ENCODE results near the gene ABCA4. TPM values are rescaled to one million over a fixed set of nuclear protein-coding genes. Genes with fewer than 3 reads are reported as not detected.

The ABCA4 gene
- total RNA-seq, 1 donor from 2014 or later = 0.14 TPM

DNA sequence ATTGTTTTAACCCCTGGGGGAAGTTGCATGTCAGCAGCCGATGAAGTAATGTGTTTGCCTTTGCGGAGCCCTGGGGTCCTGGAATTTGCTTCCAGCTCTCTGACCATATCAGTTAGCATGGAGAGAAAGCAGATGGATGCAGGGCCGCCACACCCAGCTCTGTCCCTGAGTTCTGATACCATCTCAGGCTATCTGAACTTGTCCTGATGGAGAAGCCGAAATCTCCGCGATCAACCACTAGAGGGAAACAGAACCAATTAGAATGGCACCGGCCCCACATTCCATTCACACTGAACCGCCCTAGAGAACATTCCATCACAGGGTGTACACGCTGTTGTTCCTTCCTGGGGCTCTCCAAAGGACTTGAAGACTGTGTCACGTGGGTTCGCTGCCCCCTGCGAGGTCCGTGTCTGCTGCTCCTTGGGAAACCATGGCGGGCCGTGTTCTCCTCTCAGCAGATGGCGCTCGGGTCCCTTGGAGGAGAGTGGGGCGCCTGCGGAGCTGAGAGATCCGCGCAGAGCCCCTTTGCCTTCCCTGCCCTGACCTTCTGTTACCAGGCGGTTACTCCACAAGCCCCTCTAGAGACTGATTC, 75.4 kb downstream of the ABCA4 start:
- Mint-ChIP-seq H3K4me3 (peak overlapping the region; percentile 2), H3K27ac (ENCODE audit: unreplicated experiment) (no peak overlapping the region), H3K27me3 (ENCODE audit: low read depth) (no peaks in the 10 kb centered on the region), H3K36me3 (ENCODE audit: low read depth) (no peaks in the 10 kb centered on the region), H3K4me1 (peaks cover 24% of the 10 kb centered on the region), H3K9me3 (peaks cover 4% of the 10 kb centered on the region)
- peak; percentile 82 for TF ChIP-seq CTCF (conservative IDR thresholded peaks at IDR 0.05)
- peak; percentile 48 for DNase-seq (ENCODE audit: low read depth, low spot score)

GRCh38 chr1:94044891-94045290, 76.1 kb downstream of the ABCA4 start:
- peaks cover 4% of the 10 kb centered on the region for H3K9me3 Mint-ChIP-seq
- H3K36me3 Mint-ChIP-seq (ENCODE audit: low read depth) = no peaks in the 10 kb centered on the region
- no peaks in the 10 kb centered on the region for H3K27me3 Mint-ChIP-seq (ENCODE audit: low read depth)
- no peak for DNase-seq (ENCODE audit: low read depth, low spot score)
- TF ChIP-seq CTCF (conservative IDR thresholded peaks at IDR 0.05) = no peak
- no peak overlapping the region for H3K4me3 Mint-ChIP-seq
- H3K4me1 Mint-ChIP-seq = peaks cover 24% of the 10 kb centered on the region
- H3K27ac Mint-ChIP-seq (ENCODE audit: unreplicated experiment) = no peak overlapping the region

DNA sequence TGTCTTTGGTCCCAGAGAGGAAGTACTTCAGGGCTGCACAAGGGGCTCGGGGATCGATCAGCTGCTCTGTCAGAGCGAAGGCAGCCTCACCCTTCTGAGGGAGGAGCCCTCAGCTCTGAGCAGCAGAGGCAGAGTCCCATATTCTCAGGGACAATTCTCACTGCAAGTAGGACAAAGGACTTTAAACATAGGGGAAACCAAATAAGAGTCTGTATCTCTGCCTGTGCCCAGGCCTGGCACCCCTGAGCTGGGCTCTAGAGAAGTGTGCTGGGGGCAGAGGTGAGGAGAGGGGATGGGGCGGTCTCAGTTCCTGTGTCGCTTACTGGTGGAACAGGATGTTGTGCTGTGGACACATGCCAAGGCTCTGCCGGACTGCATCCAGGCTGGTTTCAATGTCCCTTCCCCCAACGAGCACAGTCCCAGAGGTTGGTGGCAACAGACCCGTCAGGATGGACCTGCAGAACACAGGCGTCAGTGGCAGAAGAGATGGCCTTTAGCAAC, 76.6 kb downstream of the ABCA4 start:
- no peak for TF ChIP-seq CTCF (conservative IDR thresholded peaks at IDR 0.05)
- H3K4me1 Mint-ChIP-seq = peaks cover 28% of the 10 kb centered on the region
- H3K9me3 Mint-ChIP-seq = peaks cover 4% of the 10 kb centered on the region
- no peak overlapping the region for H3K4me3 Mint-ChIP-seq
- no peaks in the 10 kb centered on the region for H3K36me3 Mint-ChIP-seq (ENCODE audit: low read depth)
- peak overlapping the region; percentile 93 for H3K27ac Mint-ChIP-seq (ENCODE audit: unreplicated experiment)
- no peak for DNase-seq (ENCODE audit: low read depth, low spot score)
- H3K27me3 Mint-ChIP-seq (ENCODE audit: low read depth) = no peaks in the 10 kb centered on the region

DNA sequence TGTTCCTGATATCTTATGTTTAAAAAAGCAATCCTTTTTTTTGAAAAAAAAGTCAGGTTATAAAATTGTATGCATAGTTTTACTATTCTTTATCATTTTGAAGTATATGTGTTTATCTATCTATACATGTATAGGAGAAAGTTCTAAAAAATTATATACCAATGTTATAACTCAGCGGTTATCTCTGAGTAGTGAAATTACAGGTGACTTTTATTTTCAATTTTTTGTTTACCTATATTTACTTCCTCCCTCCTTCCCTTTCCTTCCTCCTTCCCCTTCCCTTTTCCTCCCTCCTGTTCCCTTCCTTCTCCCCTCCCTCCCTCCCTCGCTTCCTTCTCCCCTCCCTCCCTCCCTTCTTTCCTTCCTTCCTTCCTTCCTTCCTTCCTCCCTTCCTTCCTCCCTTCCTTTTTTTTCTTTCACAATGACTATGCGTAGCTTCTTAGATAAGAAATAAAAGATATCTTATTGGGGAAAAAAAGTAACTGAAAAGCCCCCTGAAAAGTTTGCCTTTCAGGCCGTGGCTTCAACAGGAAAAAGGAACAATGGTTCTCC, 77.1 kb downstream of the ABCA4 start:
- Mint-ChIP-seq H3K4me3 (no peak overlapping the region), H3K36me3 (ENCODE audit: low read depth) (no peaks in the 10 kb centered on the region)

GRCh38 chr1:94042388-94042787, 78.6 kb downstream of the ABCA4 start:
- no peak overlapping the region for H3K27ac Mint-ChIP-seq (ENCODE audit: unreplicated experiment)
- peaks cover 20% of the 10 kb centered on the region for H3K4me1 Mint-ChIP-seq
- no peak for TF ChIP-seq CTCF (conservative IDR thresholded peaks at IDR 0.05)
- no peak for DNase-seq (ENCODE audit: low read depth, low spot score)
- H3K9me3 Mint-ChIP-seq = peaks cover 4% of the 10 kb centered on the region
- no peaks in the 10 kb centered on the region for H3K27me3 Mint-ChIP-seq (ENCODE audit: low read depth)
- no peaks in the 10 kb centered on the region for H3K36me3 Mint-ChIP-seq (ENCODE audit: low read depth)
- no peak overlapping the region for H3K4me3 Mint-ChIP-seq

More for the DNA sequence above, 77.1 kb downstream of the ABCA4 start:
- peaks cover 26% of the 10 kb centered on the region for H3K4me1 Mint-ChIP-seq
- no peak for DNase-seq (ENCODE audit: low read depth, low spot score)
- H3K27ac Mint-ChIP-seq (ENCODE audit: unreplicated experiment) = peak overlapping the region; percentile 93
- peaks cover 4% of the 10 kb centered on the region for H3K9me3 Mint-ChIP-seq
- no peaks in the 10 kb centered on the region for H3K27me3 Mint-ChIP-seq (ENCODE audit: low read depth)
- TF ChIP-seq CTCF (conservative IDR thresholded peaks at IDR 0.05) = no peak
